K562 (cell line): ENCODE measurements around the gene NR3C2. TPM values are rescaled to one million over a fixed set of nuclear protein-coding genes. Genes with fewer than 3 reads are reported as not detected.

Experiments
- ATAC-seq: fragments of 200-7000 bp; cut with Tn5 transposase; 3 replicates; pipeline ENCODE4 v1.9.1; 2020; ENCODE audit warnings: moderate library complexity
- BruUV-seq: library from RNA; stranded (reverse); fragments of 400-500 nt; replicated peaks from 2 replicates; lab custom pipeline; 2021; lab: Mats Ljungman, UMichigan
- CTCF ChIA-PET: fragments of 300-600 bp; formaldehyde crosslinking; extraction: SDS; loops from one replicate; lab custom pipeline; 2021; ENCODE audit warnings: low intra/inter-chr PET ratio; lab: Yijun Ruan, JAX
- POLR2A ChIA-PET: fragments of 300-600, 350-650 bp; sonication (Branson Sonifier 250); formaldehyde crosslinking; extraction: SDS; loops from one replicate; lab custom pipeline; 2021; ENCODE audit warnings: antibody characterized with exemption, inconsistent platforms; lab: Yijun Ruan, JAX
- DNase-seq, 4 experiments: peaks; one replicate each; pipeline versions ENCODE4 v3.0.0 to v3.0.0-alpha.2; 2011 to 2018; ENCODE audit warnings: low spot score in 3 of 4, mixed read lengths in 3 of 4; ENCODE audit errors: extremely low read depth in 1 of 4
- FAIRE-seq: peaks from 2 replicates; lab custom pipeline; 2011; peaks lifted over from hg19 to GRCh38; lab: Jason Lieb, UNC
- H2AFZ ChIP-seq: 2 replicates; pipeline ENCODE4 v1.6.0; 2011; ENCODE audit warnings: low read depth, low read length, control low read depth, inconsistent platforms
- H3K27ac ChIP-seq: fragments of 200-600 bp; 3 replicates; pipeline ENCODE4 v1.8.0; 2011; ENCODE audit warnings: low read depth, mild to moderate bottlenecking, control low read depth, inconsistent platforms, low read length, moderate library complexity, mixed read lengths; ENCODE audit errors: extremely low read depth
- H3K27me3 ChIP-seq, 2 experiments: fragments of 300-600 bp in 1 of 2; 2 replicates in 1 of 2; 3 replicates in 1 of 2; pipeline versions ENCODE4 v1.6.0 to v1.8.0; 2011; ENCODE audit warnings: inconsistent platforms in 2 of 2, low read length in 2 of 2, mild to moderate bottlenecking in 1 of 2, mixed read lengths in 1 of 2, moderate library complexity in 1 of 2; ENCODE audit not compliant: control insufficient read depth in 2 of 2, insufficient read depth in 2 of 2
- H3K36me3 ChIP-seq: fragments of 300-600 bp; 3 replicates; pipeline ENCODE4 v1.8.0; 2011; ENCODE audit warnings: mild to moderate bottlenecking, low read length, inconsistent platforms; ENCODE audit not compliant: control insufficient read depth, insufficient read depth
- H3K4me1 ChIP-seq, 2 experiments: fragments of 200-600 bp in 1 of 2; replicated peaks in 1 of 2; 2 replicates in 1 of 2; 3 replicates in 1 of 2; pipeline versions ENCODE4 v1.5.1 to v1.8.0; 2011; ENCODE audit warnings: inconsistent platforms in 2 of 2, low read length in 2 of 2, mild to moderate bottlenecking in 1 of 2, mixed read lengths in 1 of 2, moderate library complexity in 1 of 2; ENCODE audit not compliant: control insufficient read depth in 2 of 2, insufficient read depth in 2 of 2
- H3K4me2 ChIP-seq: 2 replicates; pipeline ENCODE4 v1.6.1; 2011; ENCODE audit warnings: low read length, control low read depth, inconsistent platforms, mixed read lengths; ENCODE audit not compliant: insufficient read depth
- H3K4me3 ChIP-seq: fragments of 200-600 bp; sonication (generic), shearing (Covaris generic); 2 replicates; pipeline ENCODE4 v1.5.1; 2016; ENCODE audit warnings: control low read depth, inconsistent platforms
- H3K79me2 ChIP-seq: fragments of 200-600 bp; 3 replicates; pipeline ENCODE4 v1.8.0; 2011; ENCODE audit warnings: low read length, inconsistent platforms; ENCODE audit not compliant: control insufficient read depth, insufficient read depth
- H3K9ac ChIP-seq, 2 experiments: 2 replicates each; pipeline versions ENCODE4 v1.6.0 to v1.6.1; 2011; ENCODE audit warnings: low read depth in 2 of 2, low read length in 2 of 2, control low read depth in 1 of 2, inconsistent platforms in 1 of 2, mild to moderate bottlenecking in 1 of 2, mixed read lengths in 1 of 2; ENCODE audit not compliant: insufficient read depth in 1 of 2
- H3K9me1 ChIP-seq: one replicate; pipeline ENCODE4 v1.6.0; 2011; ENCODE audit warnings: inconsistent platforms, mild to moderate bottlenecking, low read length, moderate library complexity; ENCODE audit not compliant: control insufficient read depth, insufficient read depth
- H3K9me3 ChIP-seq: replicated peaks from 2 replicates; pipeline ENCODE4 v1.5.1; 2011; ENCODE audit warnings: low read depth, low read length, inconsistent platforms; ENCODE audit not compliant: control insufficient read depth, insufficient read depth
- H4K20me1 ChIP-seq: replicated peaks from 2 replicates; pipeline ENCODE4 v1.6.1; 2011; ENCODE audit warnings: low read length, inconsistent platforms, mixed read lengths; ENCODE audit not compliant: control insufficient read depth, insufficient read depth
- ARID1B ChIP-seq: fragments of 450-650 bp; IDR thresholded peaks from 2 replicates; pipeline ENCODE4 v1.6.1; 2016; ENCODE audit warnings: antibody characterized with exemption, mild to moderate bottlenecking, inconsistent platforms
- BRF2 ChIP-seq: IDR thresholded peaks from 3 replicates; pipeline ENCODE4 v1.6.1; 2011; ENCODE audit warnings: borderline replicate concordance, mild to moderate bottlenecking; ENCODE audit not compliant: insufficient read length, insufficient read depth
- PHF8 ChIP-seq: fragments of 200-600 bp; sonication (generic); IDR thresholded peaks from 2 replicates; pipeline ENCODE4 v1.6.1; 2012; ENCODE audit warnings: mixed run types, mild to moderate bottlenecking, inconsistent platforms, low read length, moderate library complexity, borderline replicate concordance
- POLR2AphosphoS2 ChIP-seq: IDR thresholded peaks from 2 replicates; pipeline ENCODE4 v1.6.1; 2012; ENCODE audit warnings: low read length, improper control_type of control experiment
- RAD51 ChIP-seq: fragments of 450-650 bp; IDR thresholded peaks from 2 replicates; pipeline ENCODE4 v1.7.1; 2016; ENCODE audit warnings: low read depth, mild to moderate bottlenecking, borderline replicate concordance
- SAFB ChIP-seq: fragments of 200-400 bp; formaldehyde crosslinking; IDR thresholded peaks from 2 replicates; pipeline ENCODE4 v1.6.1; 2017; ENCODE audit warnings: low read depth, low read length, borderline replicate concordance
- SMC3 ChIP-seq: conservative IDR thresholded peaks from 2 replicates; pipeline ENCODE4 v1.6.1; 2011; ENCODE audit warnings: low read depth, low read length, improper control_type of control experiment; ENCODE audit not compliant: insufficient read depth
- SRF ChIP-seq, 2 experiments: fragments of 250-450, 450-650 bp in 1 of 2; sonication (Bioruptor Pico) in 1 of 2; sonication (generic) in 1 of 2; formaldehyde crosslinking; IDR thresholded peaks; 2 replicates each; pipeline versions ENCODE4 v1.5.0 to v1.5.1; 2020 to 2022; ENCODE audit warnings: mild to moderate bottlenecking in 1 of 2, missing genetic modification reagents in 1 of 2
- TARDBP ChIP-seq: fragments of 450-650 bp; IDR thresholded peaks from 2 replicates; pipeline ENCODE4 v1.6.1; 2016
- TCF15 ChIP-seq: fragments of 250-450 bp; sonication (Bioruptor Pico); IDR thresholded peaks from 2 replicates; pipeline ENCODE4 v1.8.0; 2022; ENCODE audit warnings: moderate library complexity, mild to moderate bottlenecking, inconsistent platforms
- ZSCAN32 ChIP-seq: fragments of 450-650 bp; formaldehyde crosslinking; IDR thresholded peaks from 2 replicates; pipeline ENCODE4 v1.4.0; 2020; ENCODE audit warnings: mild to moderate bottlenecking, moderate library complexity
- WGBS: fragments of 100-300 bp; shearing (Covaris generic); methylation state at CpG from one replicate; pipeline ENCODE4 v1.1.6; 2016; ENCODE audit warnings: low coverage, mixed read lengths; ENCODE audit not compliant: insufficient coverage; ENCODE audit errors: missing lambda C conversion rate; 5-methylcytosine and 5-hydroxymethylcytosine counted together
- in situ Hi-C: fragments of 300-500 bp; cut with MboI; formaldehyde crosslinking; loops from 4 replicates; pipeline ENCODE4 v1.15.0; 2018; ENCODE audit warnings: inconsistent platforms, mixed read lengths
- intact Hi-C: fragments of 100-400 bp; cut with micrococcal nuclease; formaldehyde crosslinking; loops from 2 replicates; pipeline ENCODE4 v1.14.2; 2022
- polyA plus RNA-seq, 8 experiments: library from polyadenylated mRNA; depleted of rRNA in 4 of 8; stranded (reverse) in 5 of 8; unstranded in 3 of 8; fragments of >200 nt; fragmentation: Nextera tagmentation in 2 of 8; fragmentation: Illumina TruSeq in 1 of 8; extraction: Ambion mirVana in 2 of 8; extraction: Trizol in 1 of 8; gene quantifications; 2 replicates each; pipeline versions ENCODE4 v1.2.1 to v1.2.3, GENCODE V29; 2011 to 2014; ENCODE audit warnings: inconsistent platforms in 1 of 8, missing spikeins in 1 of 8
- total RNA-seq, 7 experiments: library from RNA; depleted of rRNA in 6 of 7; stranded (reverse); fragments of >200 nt in 6 of 7; fragmentation: Illumina TruSeq in 2 of 7; extraction: Trizol in 2 of 7; gene quantifications; 2 replicates each; pipeline versions ENCODE4 v1.2.1 to v1.2.3, GENCODE V29; 2011 to 2021; ENCODE audit warnings: low replicate concordance in 1 of 7

The NR3C2 gene
- total and polyA plus RNA-seq, 9 of the 15 experiments (the other 6 are each of a cell fraction or from before 2014, with no cell fraction given) = 0.01 to 0.28 (median 0.16) TPM; not detected in 2

GRCh38 chr4:148211533-148211932, 230.7 kb downstream of the NR3C2 start (continued):
- TF ChIP-seq TCF15 (CRISPR knock-in tag) = no peak
- TF ChIP-seq BRF2 = no peak
- no peak for TF ChIP-seq ARID1B
- TF ChIP-seq SMC3 = no peak

GRCh38 chr4:148210661-148211060, 231.6 kb downstream of the NR3C2 start:
- WGBS = 6% methylated on average over 1 of the region's 1 CpG
- no peak overlapping the region for H2AFZ ChIP-seq
- H3K36me3 ChIP-seq = no peaks in the 10 kb centered on the region
- intact Hi-C loops (no loop called here), in situ Hi-C loops (no loop called here)
- ChIA-PET POLR2A (no interaction called here), CTCF (no interaction called here)
- no peak for FAIRE-seq
- no peaks in the 10 kb centered on the region for H3K9me1 ChIP-seq
- no peak overlapping the region for H3K27ac ChIP-seq
- no peaks in the 10 kb centered on the region for H4K20me1 ChIP-seq
- no peak overlapping the region for H3K4me2 ChIP-seq
- H3K9me3 ChIP-seq = no peaks in the 10 kb centered on the region
- no peak overlapping the region for H3K4me3 ChIP-seq
- no peak for TF ChIP-seq TARDBP
- no peak for TF ChIP-seq ZSCAN32
- TF ChIP-seq PHF8 = no peak
- TF ChIP-seq SAFB = no peak
- no peak for TF ChIP-seq RAD51
- TF ChIP-seq SRF (CRISPR knock-in tag; IDR thresholded peaks at IDR 0.05) = no peak
- no peak for TF ChIP-seq POLR2AphosphoS2
- no peaks in the 10 kb centered on the region for H3K27me3 ChIP-seq
- H3K9ac ChIP-seq = no peak overlapping the region
- H3K79me2 ChIP-seq = no peaks in the 10 kb centered on the region
- ATAC-seq = no peak
- no peak for DNase-seq
- no TSS peak for BruUV-seq
- no peaks in the 10 kb centered on the region for H3K4me1 ChIP-seq
